ENCODE measurements around the gene KRT26. TPM values are rescaled to one million over a fixed set of nuclear protein-coding genes. Genes with fewer than 3 reads are reported as not detected.

KRT26 gene
- polyA plus RNA-seq, 1 donor from 2014 or later, result not detected

DNA sequence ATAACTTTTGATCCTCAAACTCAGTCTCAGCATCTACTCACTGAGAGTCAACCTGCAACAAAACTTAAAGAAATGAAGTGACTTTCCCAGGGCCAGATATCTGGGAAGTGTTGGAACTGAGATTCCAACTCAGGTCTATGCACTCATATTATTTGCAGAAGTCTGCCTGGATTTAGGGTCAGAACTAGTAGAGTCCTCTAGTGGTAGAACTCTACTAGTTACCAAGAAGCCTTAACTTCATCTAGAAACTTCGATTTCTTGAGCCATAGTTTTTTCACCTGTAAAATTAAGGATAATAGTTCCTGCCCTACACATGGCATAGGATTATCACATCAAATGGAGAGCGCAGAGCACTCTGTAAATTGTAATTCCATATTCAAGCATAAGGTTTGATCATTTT lies 45.1 kb downstream of the KRT26 start:
- Histone ChIP-seq H3K9ac (ENCODE audit: low read length) (no peak overlapping the region), H3F3A (ENCODE audit: insufficient read depth, low read length, poor library complexity, severe bottlenecking) (no peaks in the 10 kb centered on the region), H3K79me2 (replicated peaks; ENCODE audit: insufficient read depth, low read length) (no peaks in the 10 kb centered on the region), H4K20me1 (ENCODE audit: insufficient read depth) (no peaks in the 10 kb centered on the region), H3K27me3 (ENCODE audit: insufficient read depth, low read depth, low read length) (no peaks in the 10 kb centered on the region), H3K27ac (ENCODE audit: low read length) (no peak overlapping the region), H3K4me3 (ENCODE audit: low read length) (no peak overlapping the region), H3K4me2 (ENCODE audit: low read length) (no peak overlapping the region), H3K9me2 (ENCODE audit: insufficient read depth, low read length) (no peaks in the 10 kb centered on the region), H3K9me3 (ENCODE audit: low read length) (no peaks in the 10 kb centered on the region), H2AFZ (ENCODE audit: low read depth, low read length) (no peak overlapping the region), H3K36me3 (ENCODE audit: insufficient read depth, low read length) (no peaks in the 10 kb centered on the region)
- TF ChIP-seq, protein P1, sequence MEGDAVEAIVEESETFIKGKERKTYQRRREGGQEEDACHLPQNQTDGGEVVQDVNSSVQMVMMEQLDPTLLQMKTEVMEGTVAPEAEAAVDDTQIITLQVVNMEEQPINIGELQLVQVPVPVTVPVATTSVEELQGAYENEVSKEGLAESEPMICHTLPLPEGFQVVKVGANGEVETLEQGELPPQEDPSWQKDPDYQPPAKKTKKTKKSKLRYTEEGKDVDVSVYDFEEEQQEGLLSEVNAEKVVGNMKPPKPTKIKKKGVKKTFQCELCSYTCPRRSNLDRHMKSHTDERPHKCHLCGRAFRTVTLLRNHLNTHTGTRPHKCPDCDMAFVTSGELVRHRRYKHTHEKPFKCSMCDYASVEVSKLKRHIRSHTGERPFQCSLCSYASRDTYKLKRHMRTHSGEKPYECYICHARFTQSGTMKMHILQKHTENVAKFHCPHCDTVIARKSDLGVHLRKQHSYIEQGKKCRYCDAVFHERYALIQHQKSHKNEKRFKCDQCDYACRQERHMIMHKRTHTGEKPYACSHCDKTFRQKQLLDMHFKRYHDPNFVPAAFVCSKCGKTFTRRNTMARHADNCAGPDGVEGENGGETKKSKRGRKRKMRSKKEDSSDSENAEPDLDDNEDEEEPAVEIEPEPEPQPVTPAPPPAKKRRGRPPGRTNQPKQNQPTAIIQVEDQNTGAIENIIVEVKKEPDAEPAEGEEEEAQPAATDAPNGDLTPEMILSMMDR (IDR thresholded peaks at IDR 0.05; ENCODE audit: poor library complexity, severe bottlenecking), result no peak
- TF ChIP-seq MXI1 (conservative IDR thresholded peaks at IDR 0.05; ENCODE audit: poor library complexity, severe bottlenecking) (no peak), EP300 (conservative IDR thresholded peaks at IDR 0.05; ENCODE audit: poor library complexity, severe bottlenecking) (no peak), SMC3 (conservative IDR thresholded peaks at IDR 0.05; ENCODE audit: poor library complexity) (no peak)

DNA sequence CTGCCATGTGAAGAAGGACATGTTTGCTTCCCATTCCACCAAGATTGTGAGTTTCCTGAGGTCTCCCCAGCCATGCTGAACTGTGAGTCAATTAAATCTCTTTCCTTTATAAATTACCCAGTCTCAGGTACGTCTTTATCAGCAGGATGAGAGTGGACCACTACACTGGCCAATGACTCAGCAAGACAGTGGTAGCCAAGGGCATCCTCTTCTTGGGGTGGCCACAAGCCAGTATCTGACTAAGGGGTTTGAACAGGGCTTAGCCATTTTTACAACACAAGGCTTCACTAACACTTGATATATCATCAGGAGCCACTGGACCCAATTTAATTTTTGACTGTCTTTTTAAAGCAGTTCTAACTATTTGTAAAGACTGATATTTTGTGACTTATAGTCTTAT lies 47.3 kb downstream of the KRT26 start:
- H3K9me2 ChIP-seq (ENCODE audit: insufficient read depth, low read length), result no peaks in the 10 kb centered on the region
- no peaks in the 10 kb centered on the region for H3K79me2 ChIP-seq (replicated peaks; ENCODE audit: insufficient read depth, low read length)
- no peaks in the 10 kb centered on the region for H3K27me3 ChIP-seq (ENCODE audit: insufficient read depth, low read depth, low read length)
- no peaks in the 10 kb centered on the region for H3F3A ChIP-seq (ENCODE audit: insufficient read depth, low read length, poor library complexity, severe bottlenecking)
- H2AFZ ChIP-seq (ENCODE audit: low read depth, low read length), result no peak overlapping the region
- H4K20me1 ChIP-seq (ENCODE audit: insufficient read depth), result no peaks in the 10 kb centered on the region
- no peak overlapping the region for H3K27ac ChIP-seq (ENCODE audit: low read length)
- no peak overlapping the region for H3K9ac ChIP-seq (ENCODE audit: low read length)
- no peak overlapping the region for H3K4me3 ChIP-seq (ENCODE audit: low read length)
- no peak overlapping the region for H3K4me2 ChIP-seq (ENCODE audit: low read length)
- no peaks in the 10 kb centered on the region for H3K9me3 ChIP-seq (ENCODE audit: low read length)
- H3K36me3 ChIP-seq (ENCODE audit: insufficient read depth, low read length), result no peaks in the 10 kb centered on the region
- TF ChIP-seq POLR2AphosphoS5 (IDR thresholded peaks at IDR 0.05) (no peak), RAD21 (conservative IDR thresholded peaks at IDR 0.05) (no peak), EP300 (conservative IDR thresholded peaks at IDR 0.05; ENCODE audit: poor library complexity, severe bottlenecking) (no peak), TAF1 (IDR thresholded peaks at IDR 0.05; ENCODE audit: low read depth) (no peak), SMC3 (conservative IDR thresholded peaks at IDR 0.05; ENCODE audit: poor library complexity) (no peak), MXI1 (conservative IDR thresholded peaks at IDR 0.05; ENCODE audit: poor library complexity, severe bottlenecking) (no peak), EZH2 (IDR thresholded peaks at IDR 0.05; ENCODE audit: borderline replicate concordance, insufficient read depth, low read length, poor library complexity, severe bottlenecking) (no peak)
- TF ChIP-seq, protein P2, sequence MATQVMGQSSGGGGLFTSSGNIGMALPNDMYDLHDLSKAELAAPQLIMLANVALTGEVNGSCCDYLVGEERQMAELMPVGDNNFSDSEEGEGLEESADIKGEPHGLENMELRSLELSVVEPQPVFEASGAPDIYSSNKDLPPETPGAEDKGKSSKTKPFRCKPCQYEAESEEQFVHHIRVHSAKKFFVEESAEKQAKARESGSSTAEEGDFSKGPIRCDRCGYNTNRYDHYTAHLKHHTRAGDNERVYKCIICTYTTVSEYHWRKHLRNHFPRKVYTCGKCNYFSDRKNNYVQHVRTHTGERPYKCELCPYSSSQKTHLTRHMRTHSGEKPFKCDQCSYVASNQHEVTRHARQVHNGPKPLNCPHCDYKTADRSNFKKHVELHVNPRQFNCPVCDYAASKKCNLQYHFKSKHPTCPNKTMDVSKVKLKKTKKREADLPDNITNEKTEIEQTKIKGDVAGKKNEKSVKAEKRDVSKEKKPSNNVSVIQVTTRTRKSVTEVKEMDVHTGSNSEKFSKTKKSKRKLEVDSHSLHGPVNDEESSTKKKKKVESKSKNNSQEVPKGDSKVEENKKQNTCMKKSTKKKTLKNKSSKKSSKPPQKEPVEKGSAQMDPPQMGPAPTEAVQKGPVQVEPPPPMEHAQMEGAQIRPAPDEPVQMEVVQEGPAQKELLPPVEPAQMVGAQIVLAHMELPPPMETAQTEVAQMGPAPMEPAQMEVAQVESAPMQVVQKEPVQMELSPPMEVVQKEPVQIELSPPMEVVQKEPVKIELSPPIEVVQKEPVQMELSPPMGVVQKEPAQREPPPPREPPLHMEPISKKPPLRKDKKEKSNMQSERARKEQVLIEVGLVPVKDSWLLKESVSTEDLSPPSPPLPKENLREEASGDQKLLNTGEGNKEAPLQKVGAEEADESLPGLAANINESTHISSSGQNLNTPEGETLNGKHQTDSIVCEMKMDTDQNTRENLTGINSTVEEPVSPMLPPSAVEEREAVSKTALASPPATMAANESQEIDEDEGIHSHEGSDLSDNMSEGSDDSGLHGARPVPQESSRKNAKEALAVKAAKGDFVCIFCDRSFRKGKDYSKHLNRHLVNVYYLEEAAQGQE (IDR thresholded peaks at IDR 0.05; ENCODE audit: borderline replicate concordance), result no peak
- TF ChIP-seq, protein P1 (IDR thresholded peaks at IDR 0.05; ENCODE audit: poor library complexity, severe bottlenecking), result no peak
